Activated CD4-positive, alpha-beta T cell treated with anti-CD3 and anti-CD28 coated beads, Interleukin-2, amount 50 U/mL, for 4 hours (primary cell): ENCODE results near the gene MEIS3.
"Not testable (repeated sequence)": the region's sequence is repeated elsewhere in the genome, so short reads cannot be mapped to it uniquely, and the experiment has no call there.

Experiments used
- DNase-seq, 2 experiments: peaks; one replicate each; pipeline ENCODE4 v3.0.0-alpha.2; 2020

MEIS3 gene

GRCh38 chr19:47381653-47382279 lies 37.6 kb downstream of the MEIS3 start:
- no peak for DNase-seq

DNA sequence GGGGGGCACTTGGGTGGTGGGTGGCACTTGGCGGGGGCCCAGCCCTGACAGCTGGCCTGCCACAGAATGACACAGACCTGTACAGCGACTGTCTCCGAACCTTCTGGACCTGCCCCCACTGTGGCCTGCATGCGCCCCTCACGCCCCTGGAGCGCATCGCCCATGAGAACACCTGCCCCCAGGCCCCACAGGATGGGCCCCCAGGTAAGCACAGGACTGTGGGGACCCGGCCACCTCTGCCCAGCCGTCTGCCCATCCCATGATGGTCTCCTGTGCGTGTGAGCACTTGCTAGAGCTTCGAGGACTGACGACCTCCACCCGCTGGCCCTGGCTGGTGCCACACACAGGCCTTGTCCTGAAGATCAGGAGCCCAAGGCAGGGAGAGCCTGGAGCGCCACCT lies 38.2 kb downstream of the MEIS3 start:
- DNase-seq, result no peak

DNA sequence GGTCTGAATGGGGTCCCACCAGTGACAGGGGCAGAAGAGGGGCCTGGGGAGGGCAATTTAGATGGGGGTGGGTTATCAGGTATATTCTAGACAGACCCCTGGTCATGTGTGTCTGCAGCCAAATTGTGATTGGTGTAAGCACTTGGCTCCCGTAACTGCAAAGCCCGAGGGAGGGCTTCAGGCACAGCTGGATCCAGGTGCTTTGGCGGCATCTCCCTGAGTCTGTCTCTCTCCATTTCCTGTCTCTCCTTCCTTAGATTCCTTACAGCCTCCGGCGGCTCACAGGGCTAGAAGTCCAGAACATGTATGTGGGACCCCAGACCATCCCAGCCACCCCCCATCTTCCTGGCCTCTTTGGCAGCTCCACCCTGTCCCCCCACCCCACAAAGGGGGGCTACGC lies 38.8 kb downstream of the MEIS3 start:
- DNase-seq, result no peak

- no peak for DNase-seq
These were observed 39.9 kb downstream of the MEIS3 start for GRCh38 chr19:47379381-47379938.

DNA sequence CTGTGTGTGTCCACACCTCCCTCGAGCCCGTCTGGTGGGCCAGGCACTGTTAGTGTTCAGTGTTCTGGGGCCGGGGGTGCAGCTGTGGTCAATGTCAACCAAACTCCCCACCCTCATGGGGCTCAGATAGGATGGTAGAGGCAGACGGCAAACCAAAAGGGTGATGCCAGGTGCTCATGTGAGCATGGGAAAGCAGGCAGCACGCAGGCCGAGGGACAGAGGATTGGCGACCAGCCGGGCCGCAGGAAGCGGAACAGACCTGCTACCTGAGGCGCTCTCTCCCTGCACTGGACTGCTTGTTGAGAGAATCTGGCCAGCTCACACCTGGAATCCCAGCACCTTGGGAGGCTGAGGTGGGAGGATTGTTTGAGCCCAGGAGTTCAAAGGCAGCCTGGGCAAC lies 41.1 kb downstream of the MEIS3 start:
- no peak for DNase-seq

- DNase-seq, result no peak
These were observed 41.5 kb downstream of the MEIS3 start for GRCh38 chr19:47377801-47378200.

DNA sequence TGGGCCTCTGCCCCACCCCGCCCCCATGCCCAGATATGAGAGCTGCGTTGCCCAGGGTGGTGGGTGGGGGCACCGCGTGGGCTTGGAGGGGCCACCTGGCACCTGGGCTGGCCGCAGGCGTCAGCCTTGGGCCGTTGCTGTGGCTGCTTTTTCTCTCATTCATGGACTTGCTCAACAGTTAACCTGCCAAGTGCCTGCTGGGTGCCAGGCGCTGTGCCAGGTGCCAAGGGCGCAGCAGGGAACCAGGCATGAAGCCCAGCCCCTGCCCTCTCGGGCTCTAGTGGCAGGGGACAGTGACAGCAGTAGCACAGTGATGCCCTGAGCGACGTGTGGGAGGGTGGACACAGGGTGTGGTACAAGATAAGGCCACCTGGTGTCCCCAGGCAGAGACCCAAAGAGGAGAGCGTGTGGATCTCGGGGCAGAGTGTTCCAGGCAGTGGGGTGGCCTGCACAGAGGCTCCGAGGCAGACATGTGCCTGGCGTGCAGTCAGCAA lies 42.1 kb downstream of the MEIS3 start:
- DNase-seq, result no peak

GRCh38 chr19:47376589-47377144 lies 42.7 kb downstream of the MEIS3 start:
- DNase-seq, result no peak

DNA sequence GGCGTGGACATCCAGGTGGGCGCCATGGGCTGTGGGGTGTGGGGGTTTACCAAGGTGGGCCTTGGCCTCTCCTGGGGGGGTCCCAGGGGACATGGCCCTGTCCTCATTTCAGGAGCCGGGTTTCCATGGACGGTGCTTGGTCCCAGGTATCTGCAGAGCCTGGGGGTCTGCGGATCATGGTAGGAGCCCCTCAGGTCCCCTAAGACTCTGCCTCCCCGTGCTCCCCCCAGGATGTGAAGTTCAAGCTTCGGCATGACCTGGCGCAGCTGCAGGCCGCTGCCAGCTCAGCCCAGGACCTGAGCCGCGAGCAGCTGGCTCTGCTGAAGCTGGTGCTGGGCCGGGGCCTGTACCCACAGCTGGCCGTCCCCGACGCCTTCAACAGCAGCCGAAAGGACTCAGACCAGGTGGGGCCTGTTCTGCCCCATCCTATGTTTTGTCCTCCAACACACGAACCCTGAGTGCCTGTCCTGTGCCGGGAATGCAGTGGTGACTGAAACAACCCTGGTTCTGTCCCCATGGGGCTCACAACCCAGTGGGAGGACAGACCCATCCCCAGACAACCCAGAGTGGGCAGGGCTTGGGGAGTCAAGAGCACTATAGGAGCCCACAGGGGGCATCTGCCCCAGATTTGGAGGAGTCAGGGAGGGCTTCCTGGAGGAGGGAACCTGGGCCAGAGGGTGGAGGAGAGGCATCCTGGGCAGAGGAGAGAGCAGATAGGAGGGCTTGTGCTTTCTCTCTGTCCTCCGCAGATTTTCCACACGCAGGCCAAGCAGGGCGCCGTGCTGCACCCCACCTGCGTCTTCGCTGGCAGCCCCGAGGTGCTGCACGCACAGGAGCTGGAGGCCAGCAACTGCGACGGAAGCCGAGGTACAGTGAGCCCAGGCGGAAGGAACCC lies 43.4 kb downstream of the MEIS3 start:
- DNase-seq, result no peak

DNA sequence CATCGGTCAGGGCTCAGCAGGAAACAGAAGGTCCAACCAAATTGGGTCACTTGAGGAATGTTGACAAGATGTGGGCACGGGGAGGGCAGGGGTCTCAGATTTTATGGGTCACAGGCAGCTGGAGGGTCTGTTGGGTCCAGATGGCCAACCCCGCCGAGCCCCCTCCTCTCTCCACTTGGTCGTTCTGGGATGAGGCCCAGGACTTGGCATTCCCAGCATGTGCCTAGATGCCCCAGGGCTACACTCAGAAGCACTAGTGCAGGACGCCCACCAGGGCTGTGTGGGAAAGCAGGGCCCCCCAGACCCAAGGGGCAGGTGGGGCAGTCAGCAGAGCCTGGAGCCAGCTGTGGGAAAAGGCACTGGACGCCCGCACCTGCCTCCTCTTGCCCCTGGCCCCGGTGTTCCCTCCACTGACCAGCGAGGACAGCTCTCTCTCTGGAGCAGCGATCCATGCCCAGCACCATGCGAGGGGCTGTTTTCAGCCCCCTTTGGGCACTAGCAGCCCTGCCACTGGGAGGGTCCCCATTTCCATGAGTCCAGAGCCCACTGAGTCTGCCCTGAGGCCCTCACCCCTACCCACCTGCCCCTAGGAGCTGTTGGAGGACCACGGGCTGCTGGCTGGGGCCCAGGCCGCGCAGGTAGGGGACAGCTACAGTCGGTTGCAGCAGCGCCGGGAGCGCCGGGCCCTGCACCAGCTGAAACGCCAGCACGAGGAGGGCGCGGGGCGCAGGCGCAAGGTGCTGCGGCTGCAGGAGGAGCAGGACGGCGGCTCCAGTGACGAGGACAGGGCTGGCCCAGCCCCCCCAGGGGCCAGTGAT lies 44.2 kb downstream of the MEIS3 start:
- no peak for DNase-seq

GRCh38 chr19:47373246-47374240 lies 45.8 kb downstream of the MEIS3 start:
- DNase-seq, result no peak

GRCh38 chr19:47372603-47373002 lies 46.7 kb downstream of the MEIS3 start:
- no peak for DNase-seq

DNA sequence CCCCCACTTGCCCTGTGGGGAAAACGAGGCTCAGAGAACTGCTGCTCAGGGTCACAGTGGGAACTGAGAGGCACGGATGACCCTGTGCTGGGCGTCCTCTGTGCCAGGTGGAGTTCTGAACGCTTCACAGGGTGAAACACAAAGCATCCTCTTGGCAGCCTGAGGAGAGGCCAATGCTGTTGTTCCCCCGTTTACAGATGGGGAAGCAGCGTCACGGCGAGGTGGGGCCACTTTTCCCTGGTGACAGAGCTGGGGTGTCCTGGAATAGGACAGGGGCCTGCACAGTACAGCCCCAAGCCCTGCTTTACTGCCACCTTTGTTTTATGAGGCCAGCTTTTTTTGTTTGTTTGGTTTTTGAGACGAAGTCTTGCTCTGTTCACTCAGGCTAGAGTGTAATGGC lies 48.1 kb downstream of the MEIS3 start:
- no peak for DNase-seq

DNA sequence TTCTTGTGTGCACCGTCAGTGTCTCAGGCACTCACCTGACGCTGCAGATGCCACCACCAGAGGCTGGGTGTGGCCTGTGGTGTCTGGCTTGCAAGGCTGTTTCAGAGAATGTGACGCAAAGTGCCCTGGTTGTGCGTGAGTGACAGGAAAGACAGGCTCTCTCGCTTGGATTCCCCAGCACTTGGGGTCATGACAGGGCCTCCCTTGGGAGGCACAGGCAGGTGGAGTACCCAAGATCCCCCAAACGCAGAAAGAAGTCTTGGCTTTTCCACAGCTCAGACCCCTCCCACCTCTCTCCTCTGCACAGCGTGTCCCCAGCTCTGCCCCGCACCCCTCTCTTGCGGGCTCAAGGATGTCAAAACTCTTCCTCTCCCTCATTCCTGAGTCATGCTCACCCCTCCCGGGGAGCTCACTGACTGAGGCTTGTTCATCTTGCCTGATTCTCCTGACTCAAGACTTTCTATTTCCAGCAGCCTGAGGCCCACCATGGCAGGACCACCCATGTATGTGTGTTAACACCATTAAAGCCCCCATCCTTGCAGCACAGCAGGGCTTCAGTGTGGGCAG lies 49.2 kb downstream of the MEIS3 start:
- no peak for DNase-seq

DNA sequence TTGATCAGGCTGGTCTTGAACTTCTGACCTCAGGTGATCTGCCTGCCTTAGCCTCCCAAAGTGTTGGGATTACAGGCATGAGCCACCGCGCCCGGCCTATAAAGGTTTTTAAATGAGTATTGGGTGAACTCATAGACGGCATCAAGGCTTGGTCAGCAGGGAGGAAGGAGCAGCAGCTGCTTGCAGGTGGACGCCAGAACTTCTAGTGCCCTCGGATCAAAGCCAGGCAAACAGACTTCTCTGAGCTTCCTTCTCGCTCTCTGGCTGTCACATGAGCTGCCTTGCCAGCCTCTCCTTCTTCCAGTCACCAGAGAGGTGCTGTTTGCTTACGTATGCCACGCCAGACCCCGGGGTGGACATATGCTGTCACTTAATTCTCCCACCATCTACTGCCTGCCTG lies 53.9 kb downstream of the MEIS3 start:
- not testable (repeated sequence) for DNase-seq

DNA sequence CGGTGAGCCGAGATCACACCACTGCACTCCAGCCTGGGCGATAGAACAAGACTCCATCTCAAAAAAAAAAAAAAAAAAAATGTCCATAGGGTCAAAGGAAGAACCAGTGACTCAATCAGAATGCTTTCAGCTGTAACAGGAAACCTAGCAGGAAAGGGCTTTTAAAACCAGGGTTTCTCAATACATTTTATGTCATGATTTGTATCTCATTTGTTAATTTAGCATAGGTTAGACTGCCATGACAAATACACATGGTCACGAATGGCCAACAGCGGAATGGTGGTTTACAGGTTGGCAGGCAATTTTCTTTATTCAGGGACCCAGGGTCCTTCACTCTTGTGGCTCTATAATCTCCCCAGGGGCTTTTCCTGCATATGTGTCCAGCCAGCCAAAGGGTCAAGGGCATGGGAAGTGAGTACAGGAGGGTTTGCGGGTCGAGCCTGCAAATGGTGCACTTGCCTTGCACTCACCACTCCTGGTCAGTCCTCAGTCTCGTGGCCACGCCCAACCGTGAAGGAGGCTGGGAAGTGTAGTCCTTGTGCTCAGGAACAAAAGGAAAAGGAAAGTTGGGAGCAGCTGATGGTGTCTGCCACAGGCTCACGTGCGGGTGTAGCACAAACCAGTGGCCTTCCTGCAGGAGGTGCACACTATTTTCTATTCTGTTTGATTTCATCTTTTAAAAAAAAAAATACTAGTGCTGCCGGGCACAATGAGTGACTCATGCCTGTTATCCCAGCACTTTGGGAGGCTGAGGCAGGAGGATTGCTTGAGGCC lies 55.4 kb downstream of the MEIS3 start:
- no peak for DNase-seq

DNA sequence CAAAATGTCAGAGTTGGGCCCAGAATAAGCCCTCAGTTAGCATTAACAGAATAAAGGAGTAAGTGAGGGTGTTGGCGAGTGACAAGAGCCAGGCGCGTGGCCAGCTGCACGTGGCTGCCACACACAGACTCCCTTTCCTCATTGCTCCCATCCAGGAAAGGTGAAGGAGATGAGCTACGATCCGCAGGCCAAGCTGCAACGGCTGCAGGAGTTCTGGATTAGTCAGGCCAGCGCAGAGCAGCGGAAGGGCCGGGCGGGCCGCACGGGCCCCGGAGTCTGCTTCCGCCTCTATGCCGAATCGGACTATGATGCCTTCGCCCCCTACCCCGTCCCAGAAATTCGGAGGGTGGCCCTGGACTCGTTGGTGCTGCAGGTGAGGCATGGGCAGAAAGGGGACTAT lies 57.0 kb downstream of the MEIS3 start:
- DNase-seq, result no peak

DNA sequence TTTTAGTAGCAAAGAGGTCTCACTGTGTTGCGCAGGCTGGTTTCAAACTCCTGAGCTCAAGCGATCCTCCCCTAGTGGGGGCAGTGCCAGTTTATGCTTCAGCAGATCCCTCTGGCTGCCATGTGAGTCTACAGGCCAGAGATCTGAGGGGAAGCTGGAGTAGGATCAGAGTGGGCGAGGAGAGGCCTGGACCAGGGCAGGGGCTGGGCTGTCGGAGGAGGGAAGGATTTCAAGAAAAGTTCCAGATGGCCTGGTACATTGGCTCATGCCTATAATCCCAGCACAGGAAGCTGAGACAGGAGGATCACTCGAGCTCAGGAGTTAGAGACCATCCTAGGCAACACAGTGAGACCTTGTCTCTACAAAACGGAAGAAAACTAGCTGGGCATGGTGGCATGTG lies 60.4 kb downstream of the MEIS3 start:
- DNase-seq, result no peak

- DNase-seq, result no peak
These were observed 61.3 kb downstream of the MEIS3 start for GRCh38 chr19:47357788-47358680.
